Measurements from ENCODE around the gene ZFAND5. TPM values are rescaled to one million over a fixed set of nuclear protein-coding genes. Genes with fewer than 3 reads are reported as not detected.

ZFAND5 gene
- total and polyA plus RNA-seq, 4 donors = 116 to 256 (median 215) TPM

GRCh38 chr9:72396247-72397091, 31.5 kb upstream of the ZFAND5 start:
- no peaks in the 10 kb centered on the region for H3K36me3 ChIP-seq (ENCODE audit: control insufficient read depth, insufficient read depth, low read length)
- H3K4me3 ChIP-seq (ENCODE audit: low read depth, low read length) = no peak overlapping the region
- H3K27me3 ChIP-seq (ENCODE audit: control insufficient read depth, insufficient read depth, low read length) = no peaks in the 10 kb centered on the region
- H3K27ac ChIP-seq (ENCODE audit: low read depth, low read length) = no peak overlapping the region
- no peaks in the 10 kb centered on the region for H3K9me3 ChIP-seq (ENCODE audit: control insufficient read depth, insufficient read depth, low read length)
- WGBS (ENCODE audit: insufficient coverage) = 10% methylated on average over 2 of the region's 7 CpGs
- peak in 1 of 6 donors; percentile 35 for DNase-seq (ENCODE audit: low read depth in 4 of 6, low spot score in 6 of 6)
- no peaks in the 10 kb centered on the region for H3K4me1 ChIP-seq (ENCODE audit: control insufficient read depth, insufficient read depth, low read length)

DNA sequence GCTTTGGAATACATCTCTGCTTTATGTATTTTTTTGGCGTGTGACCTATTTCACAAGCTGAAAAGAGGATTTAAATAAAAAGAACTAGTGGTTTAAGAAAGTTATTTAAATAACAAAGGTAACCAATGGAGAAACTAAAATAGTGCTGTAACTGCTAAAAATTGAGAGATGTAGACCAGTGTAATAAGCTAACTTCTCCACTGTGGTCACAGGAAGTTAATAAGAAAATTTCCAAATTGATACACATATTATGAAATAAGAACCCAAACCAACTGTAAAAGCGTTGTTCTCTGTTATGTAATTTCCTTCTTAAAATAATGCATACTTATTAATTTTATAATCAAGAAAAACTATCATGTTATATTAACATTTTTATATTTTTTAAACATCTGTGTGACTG, 29.1 kb upstream of the ZFAND5 start:
- Histone ChIP-seq H3K27me3 (ENCODE audit: control insufficient read depth, insufficient read depth, low read length) (no peaks in the 10 kb centered on the region), H3K27ac (ENCODE audit: low read depth, low read length) (no peak overlapping the region), H3K4me1 (ENCODE audit: control insufficient read depth, insufficient read depth, low read length) (no peaks in the 10 kb centered on the region), H3K36me3 (ENCODE audit: control insufficient read depth, insufficient read depth, low read length) (no peaks in the 10 kb centered on the region), H3K9me3 (ENCODE audit: control insufficient read depth, insufficient read depth, low read length) (no peaks in the 10 kb centered on the region), H3K4me3 (ENCODE audit: low read depth, low read length) (no peak overlapping the region)
- no CpG with 5 or more reads among the region's 2 CpGs for WGBS (ENCODE audit: insufficient coverage)
- DNase-seq (ENCODE audit: low read depth in 4 of 6, low spot score in 6 of 6) = no peak

GRCh38 chr9:72390907-72391306, 25.9 kb upstream of the ZFAND5 start:
- no peaks in the 10 kb centered on the region for H3K36me3 ChIP-seq (ENCODE audit: control insufficient read depth, insufficient read depth, low read length)
- 75% methylated on average over 2 of the region's 2 CpGs for WGBS (ENCODE audit: insufficient coverage)

DNA sequence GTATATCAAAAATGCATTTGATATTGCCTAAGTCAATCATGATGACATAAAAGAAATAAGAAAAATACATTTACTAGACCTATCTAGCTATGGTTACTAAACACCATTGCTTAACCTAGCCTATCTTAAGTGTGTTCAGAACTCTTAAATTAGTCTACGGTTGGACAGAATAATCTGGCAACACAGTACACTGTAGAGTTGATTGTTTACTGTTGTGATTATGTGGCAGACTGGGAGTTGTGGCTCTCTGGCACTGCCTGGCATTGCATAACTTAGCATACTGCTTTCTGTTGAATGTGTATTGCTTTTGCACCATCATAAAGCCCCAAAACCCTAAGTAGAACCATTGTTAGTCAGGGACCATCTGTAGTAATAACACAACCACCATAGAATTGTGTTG, 21.2 kb upstream of the ZFAND5 start:
- no peaks in the 10 kb centered on the region for H3K9me3 ChIP-seq (ENCODE audit: control insufficient read depth, insufficient read depth, low read length)
- no peaks in the 10 kb centered on the region for H3K36me3 ChIP-seq (ENCODE audit: control insufficient read depth, insufficient read depth, low read length)
- H3K4me1 ChIP-seq (ENCODE audit: control insufficient read depth, insufficient read depth, low read length) = no peaks in the 10 kb centered on the region
- H3K27me3 ChIP-seq (ENCODE audit: control insufficient read depth, insufficient read depth, low read length) = no peaks in the 10 kb centered on the region
- no peak overlapping the region for H3K4me3 ChIP-seq (ENCODE audit: low read depth, low read length)
- no CpG with 5 or more reads among the region's 1 CpG for WGBS (ENCODE audit: insufficient coverage)
- H3K27ac ChIP-seq (ENCODE audit: low read depth, low read length) = no peak overlapping the region
- peak in 1 of 6 donors; percentile 30 for DNase-seq (ENCODE audit: low read depth in 4 of 6, low spot score in 6 of 6)

More at GRCh38 chr9:72390907-72391306, 25.9 kb upstream of the ZFAND5 start:
- Histone ChIP-seq H3K27ac (ENCODE audit: low read depth, low read length) (no peak overlapping the region), H3K27me3 (ENCODE audit: control insufficient read depth, insufficient read depth, low read length) (no peaks in the 10 kb centered on the region), H3K4me1 (ENCODE audit: control insufficient read depth, insufficient read depth, low read length) (no peaks in the 10 kb centered on the region), H3K9me3 (ENCODE audit: control insufficient read depth, insufficient read depth, low read length) (no peaks in the 10 kb centered on the region), H3K4me3 (ENCODE audit: low read depth, low read length) (no peak overlapping the region)
- DNase-seq (ENCODE audit: low read depth in 4 of 6, low spot score in 6 of 6) = no peak

DNA sequence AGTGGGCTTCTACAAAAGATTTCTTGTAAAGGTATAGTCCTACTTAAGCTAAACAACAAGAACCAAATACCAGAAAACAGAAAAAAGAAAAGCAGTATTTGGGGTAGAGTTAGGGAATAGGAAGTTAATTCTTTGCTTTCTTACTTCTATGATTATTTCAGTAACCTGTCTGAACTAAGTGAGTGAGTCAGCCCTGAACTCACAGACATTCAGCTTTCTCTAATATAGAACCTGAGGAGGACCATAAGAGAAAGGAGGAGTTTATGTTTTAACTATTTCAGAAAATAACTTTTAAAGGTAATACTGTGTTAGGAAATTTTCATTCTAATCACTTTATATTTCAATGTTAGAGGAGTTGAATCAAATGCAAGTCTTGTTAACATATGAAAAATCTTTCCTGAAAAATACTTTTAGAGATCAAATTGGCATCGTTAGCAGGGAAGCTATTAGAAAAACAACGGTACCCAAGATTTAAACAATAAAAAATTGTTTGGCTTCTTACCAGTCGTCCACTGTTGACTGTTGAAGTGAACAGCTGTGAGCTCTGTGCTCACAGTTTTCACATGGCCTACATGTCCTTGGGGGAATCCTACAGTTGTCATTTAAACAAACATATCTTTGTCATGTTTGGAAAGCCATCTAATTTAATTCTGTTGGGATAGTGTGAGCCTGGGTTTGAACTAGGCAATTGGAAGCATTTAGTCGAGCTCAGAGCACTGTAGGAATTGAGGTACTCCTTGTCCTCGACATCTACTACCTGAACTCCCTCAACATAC, 19.9 kb upstream of the ZFAND5 start:
- Histone ChIP-seq H3K9me3 (ENCODE audit: control insufficient read depth, insufficient read depth, low read length) (no peaks in the 10 kb centered on the region), H3K4me3 (ENCODE audit: low read depth, low read length) (no peak overlapping the region), H3K4me1 (ENCODE audit: control insufficient read depth, insufficient read depth, low read length) (no peaks in the 10 kb centered on the region), H3K27ac (ENCODE audit: low read depth, low read length) (peak overlapping the region; percentile 58), H3K36me3 (ENCODE audit: control insufficient read depth, insufficient read depth, low read length) (no peaks in the 10 kb centered on the region), H3K27me3 (ENCODE audit: control insufficient read depth, insufficient read depth, low read length) (no peaks in the 10 kb centered on the region)
- DNase-seq (ENCODE audit: low read depth in 4 of 6, low spot score in 6 of 6) = peak in 1 of 6 donors; percentile 28
- 36% methylated on average over 3 of the region's 5 CpGs for WGBS (ENCODE audit: insufficient coverage)

DNA sequence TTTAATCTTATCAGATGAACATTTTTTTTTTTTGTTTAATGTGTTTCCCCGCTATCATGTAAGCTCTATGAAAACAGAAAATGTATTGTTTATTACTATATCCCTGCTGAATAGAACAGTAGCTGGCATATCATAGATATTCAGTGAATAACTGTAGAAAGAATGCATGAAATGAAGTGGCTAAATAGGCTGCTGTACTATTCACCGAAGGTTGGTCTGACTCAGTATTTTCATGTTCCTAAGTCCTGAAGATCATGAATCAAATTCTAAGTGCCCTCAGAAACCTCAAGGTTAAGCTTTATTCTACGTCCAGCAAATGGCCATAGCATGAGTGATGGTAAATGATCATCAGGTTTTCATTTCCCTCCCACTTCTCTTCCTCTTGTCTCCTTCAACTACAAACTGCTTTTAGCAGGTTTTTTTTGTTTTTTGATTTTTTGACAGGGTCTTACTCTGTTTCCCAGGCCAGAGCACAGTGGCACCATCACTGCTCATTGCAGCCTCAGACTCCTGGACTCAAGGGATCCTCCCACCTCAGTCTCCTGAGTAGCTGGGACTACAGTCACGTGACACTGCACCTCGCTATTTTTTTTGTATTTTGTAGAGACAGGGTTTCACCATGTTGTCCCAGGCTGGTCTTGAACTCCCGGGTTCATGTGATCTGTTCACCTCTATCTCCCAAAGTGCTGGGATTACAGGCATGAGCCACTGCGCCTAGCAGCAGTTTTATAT, 19.1 kb upstream of the ZFAND5 start:
- DNase-seq (ENCODE audit: low read depth in 4 of 6, low spot score in 6 of 6) = no peak
- H3K9me3 ChIP-seq (ENCODE audit: control insufficient read depth, insufficient read depth, low read length) = no peaks in the 10 kb centered on the region
- no peaks in the 10 kb centered on the region for H3K27me3 ChIP-seq (ENCODE audit: control insufficient read depth, insufficient read depth, low read length)
- no peaks in the 10 kb centered on the region for H3K4me1 ChIP-seq (ENCODE audit: control insufficient read depth, insufficient read depth, low read length)
- WGBS (ENCODE audit: insufficient coverage) = 100% methylated on average over 1 of the region's 7 CpGs
- no peak overlapping the region for H3K4me3 ChIP-seq (ENCODE audit: low read depth, low read length)
- H3K27ac ChIP-seq (ENCODE audit: low read depth, low read length) = peak overlapping the region; percentile 58
- no peaks in the 10 kb centered on the region for H3K36me3 ChIP-seq (ENCODE audit: control insufficient read depth, insufficient read depth, low read length)

GRCh38 chr9:72382405-72382804, 17.4 kb upstream of the ZFAND5 start:
- no peak overlapping the region for H3K4me3 ChIP-seq (ENCODE audit: low read depth, low read length)
- H3K36me3 ChIP-seq (ENCODE audit: control insufficient read depth, insufficient read depth, low read length) = no peaks in the 10 kb centered on the region
- no peaks in the 10 kb centered on the region for H3K9me3 ChIP-seq (ENCODE audit: control insufficient read depth, insufficient read depth, low read length)
- no peak overlapping the region for H3K27ac ChIP-seq (ENCODE audit: low read depth, low read length)
- no peak for DNase-seq (ENCODE audit: low read depth in 4 of 6, low spot score in 6 of 6)
- H3K27me3 ChIP-seq (ENCODE audit: control insufficient read depth, insufficient read depth, low read length) = no peaks in the 10 kb centered on the region
- no peaks in the 10 kb centered on the region for H3K4me1 ChIP-seq (ENCODE audit: control insufficient read depth, insufficient read depth, low read length)
- WGBS (ENCODE audit: insufficient coverage) = 100% methylated on average over 1 of the region's 4 CpGs

- H3K4me1 ChIP-seq (ENCODE audit: control insufficient read depth, insufficient read depth, low read length) = no peaks in the 10 kb centered on the region
- H3K9me3 ChIP-seq (ENCODE audit: control insufficient read depth, insufficient read depth, low read length) = no peaks in the 10 kb centered on the region
- H3K4me3 ChIP-seq (ENCODE audit: low read depth, low read length) = no peak overlapping the region
- DNase-seq (ENCODE audit: low read depth in 4 of 6, low spot score in 6 of 6) = no peak
- 80% methylated on average over 2 of the region's 4 CpGs for WGBS (ENCODE audit: insufficient coverage)
- H3K36me3 ChIP-seq (ENCODE audit: control insufficient read depth, insufficient read depth, low read length) = no peaks in the 10 kb centered on the region
- no peak overlapping the region for H3K27ac ChIP-seq (ENCODE audit: low read depth, low read length)
- H3K27me3 ChIP-seq (ENCODE audit: control insufficient read depth, insufficient read depth, low read length) = no peaks in the 10 kb centered on the region
Measured at GRCh38 chr9:72377041-72377440, 12.0 kb upstream of the ZFAND5 start.

GRCh38 chr9:72371151-72371550, 6.1 kb upstream of the ZFAND5 start:
- Histone ChIP-seq H3K4me3 (ENCODE audit: low read depth, low read length) (no peak overlapping the region), H3K27ac (ENCODE audit: low read depth, low read length) (no peak overlapping the region), H3K9me3 (ENCODE audit: control insufficient read depth, insufficient read depth, low read length) (no peaks in the 10 kb centered on the region), H3K36me3 (ENCODE audit: control insufficient read depth, insufficient read depth, low read length) (no peaks in the 10 kb centered on the region), H3K27me3 (ENCODE audit: control insufficient read depth, insufficient read depth, low read length) (no peaks in the 10 kb centered on the region), H3K4me1 (ENCODE audit: control insufficient read depth, insufficient read depth, low read length) (no peaks in the 10 kb centered on the region)
- DNase-seq (ENCODE audit: low read depth in 4 of 6, low spot score in 6 of 6) = no peak

Measured in spinal cord (tissue), 10 donors.